GM12891 (cell line): Measurements from ENCODE around the gene VRK1.

Source experiments
- PAX5 ChIP-seq: IDR thresholded peaks from 2 replicates; pipeline ENCODE4 v1.6.1; 2011; ENCODE audit warnings: low read length, moderate library complexity, mild to moderate bottlenecking; ENCODE audit not compliant: insufficient read depth, severe bottlenecking
- POLR2A ChIP-seq: IDR thresholded peaks from 2 replicates; pipeline ENCODE4 v1.6.1; 2011; ENCODE audit warnings: low read depth, low read length, control low read depth
- POLR2AphosphoS5 ChIP-seq: IDR thresholded peaks from 2 replicates; pipeline ENCODE4 v1.6.1; 2011; ENCODE audit warnings: low read depth, low read length, control low read depth
- SPI1 ChIP-seq: IDR thresholded peaks from 2 replicates; pipeline ENCODE4 v1.6.1; 2011; ENCODE audit warnings: low read depth, low read length, control low read depth
- TAF1 ChIP-seq: IDR thresholded peaks from 2 replicates; pipeline ENCODE4 v1.6.1; 2011; ENCODE audit warnings: low read depth, low read length, control low read depth

DNA sequence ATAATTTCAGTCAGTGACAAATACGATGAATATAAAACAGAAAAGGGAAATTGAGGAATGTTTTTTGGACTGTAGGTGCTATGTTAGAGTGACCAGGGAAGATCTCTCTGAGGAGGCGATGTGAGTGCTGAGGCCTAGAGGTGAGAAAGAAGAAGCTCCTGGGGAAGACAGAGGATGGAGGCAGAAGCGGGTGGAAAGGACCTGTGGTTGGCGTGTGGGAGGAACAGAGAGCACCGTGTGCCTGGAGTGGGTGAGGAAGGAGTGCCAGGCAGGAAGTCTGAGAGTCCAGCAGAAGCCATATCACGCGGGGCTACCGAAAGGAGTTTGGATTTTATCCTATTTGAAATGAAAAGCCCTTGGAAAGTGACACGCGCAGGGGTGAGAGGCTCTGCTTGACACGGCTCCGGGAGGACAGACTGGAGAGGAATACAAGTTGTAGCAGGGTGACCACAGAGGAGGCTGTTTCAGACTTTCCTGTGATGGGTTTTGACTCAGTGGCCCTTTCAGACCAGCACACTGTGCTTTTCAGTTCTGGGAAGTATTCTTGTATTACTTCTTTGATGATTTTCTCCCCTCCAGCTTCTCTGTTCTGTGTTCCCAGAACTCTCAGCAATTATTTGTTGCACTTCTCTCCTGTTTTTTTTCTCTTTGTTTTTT, 96.9 kb downstream of the VRK1 start:
- TF ChIP-seq POLR2AphosphoS5 (no peak), TAF1 (no peak), POLR2A (no peak), SPI1 (no peak), PAX5 (no peak)
